ENCODE data around the gene COL5A3.

DNA sequence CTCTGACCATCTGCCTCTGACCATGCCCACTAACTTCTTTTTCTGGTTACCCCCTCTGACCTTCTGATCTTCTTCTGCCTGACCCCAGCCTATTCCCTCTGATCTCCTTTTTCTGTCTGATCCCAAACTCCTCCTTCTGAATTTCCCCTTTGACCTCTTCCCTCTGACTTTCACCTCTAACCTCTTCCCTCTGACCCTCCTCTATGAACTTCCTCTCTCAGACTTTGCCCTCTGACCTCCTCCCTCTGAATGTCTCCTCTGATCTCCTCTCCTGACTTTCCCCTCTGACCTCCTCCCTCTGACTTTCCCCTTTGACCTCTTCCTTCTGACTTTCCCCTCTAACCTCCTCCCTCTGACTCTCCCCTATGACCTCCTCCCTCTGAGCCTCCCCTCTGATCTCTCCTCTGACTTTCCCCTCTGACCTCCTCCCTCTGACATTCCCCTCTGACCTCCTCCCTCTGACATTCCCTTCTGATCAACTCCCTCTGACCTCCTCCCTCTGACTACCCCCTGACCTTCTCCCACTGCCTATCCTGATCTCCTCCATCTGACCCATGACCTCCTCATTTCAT, 3.5 kb downstream of the COL5A3 start:
- TF ChIP-seq, protein P1, sequence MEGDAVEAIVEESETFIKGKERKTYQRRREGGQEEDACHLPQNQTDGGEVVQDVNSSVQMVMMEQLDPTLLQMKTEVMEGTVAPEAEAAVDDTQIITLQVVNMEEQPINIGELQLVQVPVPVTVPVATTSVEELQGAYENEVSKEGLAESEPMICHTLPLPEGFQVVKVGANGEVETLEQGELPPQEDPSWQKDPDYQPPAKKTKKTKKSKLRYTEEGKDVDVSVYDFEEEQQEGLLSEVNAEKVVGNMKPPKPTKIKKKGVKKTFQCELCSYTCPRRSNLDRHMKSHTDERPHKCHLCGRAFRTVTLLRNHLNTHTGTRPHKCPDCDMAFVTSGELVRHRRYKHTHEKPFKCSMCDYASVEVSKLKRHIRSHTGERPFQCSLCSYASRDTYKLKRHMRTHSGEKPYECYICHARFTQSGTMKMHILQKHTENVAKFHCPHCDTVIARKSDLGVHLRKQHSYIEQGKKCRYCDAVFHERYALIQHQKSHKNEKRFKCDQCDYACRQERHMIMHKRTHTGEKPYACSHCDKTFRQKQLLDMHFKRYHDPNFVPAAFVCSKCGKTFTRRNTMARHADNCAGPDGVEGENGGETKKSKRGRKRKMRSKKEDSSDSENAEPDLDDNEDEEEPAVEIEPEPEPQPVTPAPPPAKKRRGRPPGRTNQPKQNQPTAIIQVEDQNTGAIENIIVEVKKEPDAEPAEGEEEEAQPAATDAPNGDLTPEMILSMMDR (IDR thresholded peaks at IDR 0.05; ENCODE audit: insufficient read depth, low read length, poor library complexity, severe bottlenecking), result no peak
- no peak for TF ChIP-seq EZH2phosphoT487 (conservative IDR thresholded peaks at IDR 0.05; ENCODE audit: low read length)

Measured in SU-DHL-6 (cell line).